GM04504 (cell line): ENCODE results near the gene TRAPPC4.
"Not testable (repeated sequence)": the region's sequence is repeated elsewhere in the genome, so short reads cannot be mapped to it uniquely, and the experiment has no call there.

Experiments used
- DNase-seq: peaks from one replicate; pipeline ENCODE4 v3.0.0-alpha.2; 2012; ENCODE audit warnings: low read depth

TRAPPC4 gene

GRCh38 chr11:119014209-119014924 is 4.2 kb upstream of the TRAPPC4 start:
- no peak for DNase-seq

- no peak for DNase-seq
These were observed 3.4 kb upstream of the TRAPPC4 start for GRCh38 chr11:119015054-119015611.

- no peak for DNase-seq
These were observed 2.2 kb upstream of the TRAPPC4 start for GRCh38 chr11:119016216-119017009.

GRCh38 chr11:119017377-119017776 is 1.2 kb upstream of the TRAPPC4 start:
- not testable (repeated sequence) for DNase-seq

- DNase-seq = no peak
These were observed 1.4 kb downstream of the TRAPPC4 start for GRCh38 chr11:119019996-119020395.

GRCh38 chr11:119021631-119022030 is 3.1 kb downstream of the TRAPPC4 start:
- no peak for DNase-seq

GRCh38 chr11:119023741-119024140 is 5.2 kb downstream of the TRAPPC4 start:
- DNase-seq = no peak

- no peak for DNase-seq
These were observed 6.0 kb downstream of the TRAPPC4 start for GRCh38 chr11:119024430-119025098.

- no peak for DNase-seq
These were observed 6.5 kb downstream of the TRAPPC4 start for GRCh38 chr11:119025099-119025473.

- no peak for DNase-seq
These were observed 7.0 kb downstream of the TRAPPC4 start for GRCh38 chr11:119025541-119025940.

- no peak for DNase-seq
These were observed 7.6 kb downstream of the TRAPPC4 start for GRCh38 chr11:119025978-119026766.

- DNase-seq = no peak
These were observed 8.4 kb downstream of the TRAPPC4 start for GRCh38 chr11:119026970-119027369.

- DNase-seq = no peak
These were observed 9.2 kb downstream of the TRAPPC4 start for GRCh38 chr11:119027561-119028345.

- DNase-seq = no peak
These were observed 9.9 kb downstream of the TRAPPC4 start for GRCh38 chr11:119028346-119029068.

GRCh38 chr11:119029069-119029339 is 10.4 kb downstream of the TRAPPC4 start:
- DNase-seq = no peak

GRCh38 chr11:119029340-119030028 is 10.9 kb downstream of the TRAPPC4 start:
- no peak for DNase-seq

- no peak for DNase-seq
These were observed 11.4 kb downstream of the TRAPPC4 start for GRCh38 chr11:119030029-119030328.

GRCh38 chr11:119030329-119031047 is 11.9 kb downstream of the TRAPPC4 start, which contains the start of gene SLC37A4:
Gene SLC37A4 (minus strand): TSS chr11:119030877.
- peak; percentile 90 for DNase-seq

GRCh38 chr11:119031912-119032280 is 13.3 kb downstream of the TRAPPC4 start:
- DNase-seq = no peak
